Common myeloid progenitor, CD34-positive (primary cell): Measurements from ENCODE around the gene CYP2J2. TPM values are rescaled to one million over a fixed set of nuclear protein-coding genes. Genes with fewer than 3 reads are reported as not detected.
A peak's percentile ranks its signal among the peaks of the same experiment; 100 is the strongest.
"Not testable (repeated sequence)": the region's sequence is repeated elsewhere in the genome, so short reads cannot be mapped to it uniquely, and the experiment has no call there.

ENCODE experiments used
- CTCF ChIA-PET: fragments of 350-600 bp; sonication (Branson Sonifier 250); formaldehyde crosslinking; loops from one replicate; lab custom pipeline; 2021; ENCODE audit warnings: antibody characterized with exemption; lab: Charles Lee
- POLR2A ChIA-PET: fragments of 350-600 bp; sonication (Branson Sonifier 250); formaldehyde crosslinking; loops from one replicate; lab custom pipeline; 2021; ENCODE audit warnings: antibody characterized with exemption; lab: Charles Lee
- DNase-seq, 3 donors: peaks; one replicate each; pipeline versions ENCODE4 v3.0.0 to v3.0.0-alpha.2; 2013
- H3K27ac ChIP-seq, 2 experiments: 1 replicate in 1 of 2; 2 replicates in 1 of 2; pipeline ENCODE4 v1.7.0; 2013; ENCODE audit warnings: inconsistent platforms in 2 of 2, low read length in 2 of 2, mild to moderate bottlenecking in 2 of 2, low read depth in 1 of 2, moderate library complexity in 1 of 2; ENCODE audit not compliant: severe bottlenecking in 2 of 2, insufficient read depth in 1 of 2, poor library complexity in 1 of 2
- H3K27me3 ChIP-seq, 5 experiments: replicated peaks in 2 of 5; 1 replicate in 3 of 5; 2 replicates in 2 of 5; pipeline versions ENCODE4 v1.6.1 to v1.7.0; 2013; ENCODE audit warnings: low read length in 4 of 5, mild to moderate bottlenecking in 2 of 5, moderate library complexity in 2 of 5, inconsistent platforms in 1 of 5; ENCODE audit not compliant: insufficient read depth in 5 of 5, control insufficient read depth in 4 of 5
- H3K36me3 ChIP-seq, 4 experiments: 1 replicate in 2 of 4; 2 replicates in 2 of 4; pipeline versions ENCODE4 v1.6.1 to v1.7.0; 2013; ENCODE audit warnings: low read length in 3 of 4, control low read depth in 1 of 4, mild to moderate bottlenecking in 1 of 4; ENCODE audit not compliant: control insufficient read depth in 4 of 4, insufficient read depth in 4 of 4
- H3K4me1 ChIP-seq, 4 experiments: 1 replicate in 3 of 4; 2 replicates in 1 of 4; pipeline versions ENCODE4 v1.6.1 to v1.7.1; 2013; ENCODE audit warnings: low read length in 3 of 4, mild to moderate bottlenecking in 3 of 4, control low read depth in 1 of 4, inconsistent platforms in 1 of 4, moderate library complexity in 1 of 4; ENCODE audit not compliant: control insufficient read depth in 4 of 4, insufficient read depth in 4 of 4; ENCODE audit errors: control extremely low read depth in 1 of 4
- H3K4me3 ChIP-seq, 7 experiments: 1 replicate in 4 of 7; 2 replicates in 3 of 7; pipeline versions ENCODE4 v1.5.1 to v1.7.0; 2013; ENCODE audit warnings: mild to moderate bottlenecking in 7 of 7, low read length in 6 of 7, moderate library complexity in 6 of 7, inconsistent platforms in 2 of 7, low read depth in 2 of 7, control low read depth in 1 of 7; ENCODE audit not compliant: insufficient read depth in 4 of 7, control insufficient read depth in 1 of 7; ENCODE audit errors: extremely low read depth in 1 of 7
- H3K9me3 ChIP-seq, 5 experiments: 1 replicate in 4 of 5; 2 replicates in 1 of 5; pipeline versions ENCODE4 v1.6.1 to v1.7.1; 2013; ENCODE audit warnings: low read length in 4 of 5, mild to moderate bottlenecking in 2 of 5, inconsistent platforms in 1 of 5, low read depth in 1 of 5, moderate library complexity in 1 of 5; ENCODE audit not compliant: control insufficient read depth in 4 of 5, insufficient read depth in 2 of 5; ENCODE audit errors: control extremely low read depth in 1 of 5
- WGBS: methylation state at CpG from one replicate; pipeline ENCODE4 v1.1.5; 2013; ENCODE audit not compliant: insufficient coverage; 5-methylcytosine and 5-hydroxymethylcytosine counted together
- polyA plus RNA-seq: library from polyadenylated mRNA; unstranded; fragments of 120-200 nt; gene quantifications from one replicate; pipeline ENCODE4 v1.2.1, GENCODE V29; 2013

The CYP2J2 gene, protein sequence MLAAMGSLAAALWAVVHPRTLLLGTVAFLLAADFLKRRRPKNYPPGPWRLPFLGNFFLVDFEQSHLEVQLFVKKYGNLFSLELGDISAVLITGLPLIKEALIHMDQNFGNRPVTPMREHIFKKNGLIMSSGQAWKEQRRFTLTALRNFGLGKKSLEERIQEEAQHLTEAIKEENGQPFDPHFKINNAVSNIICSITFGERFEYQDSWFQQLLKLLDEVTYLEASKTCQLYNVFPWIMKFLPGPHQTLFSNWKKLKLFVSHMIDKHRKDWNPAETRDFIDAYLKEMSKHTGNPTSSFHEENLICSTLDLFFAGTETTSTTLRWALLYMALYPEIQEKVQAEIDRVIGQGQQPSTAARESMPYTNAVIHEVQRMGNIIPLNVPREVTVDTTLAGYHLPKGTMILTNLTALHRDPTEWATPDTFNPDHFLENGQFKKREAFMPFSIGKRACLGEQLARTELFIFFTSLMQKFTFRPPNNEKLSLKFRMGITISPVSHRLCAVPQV
- polyA plus RNA-seq: 1.6 TPM

DNA sequence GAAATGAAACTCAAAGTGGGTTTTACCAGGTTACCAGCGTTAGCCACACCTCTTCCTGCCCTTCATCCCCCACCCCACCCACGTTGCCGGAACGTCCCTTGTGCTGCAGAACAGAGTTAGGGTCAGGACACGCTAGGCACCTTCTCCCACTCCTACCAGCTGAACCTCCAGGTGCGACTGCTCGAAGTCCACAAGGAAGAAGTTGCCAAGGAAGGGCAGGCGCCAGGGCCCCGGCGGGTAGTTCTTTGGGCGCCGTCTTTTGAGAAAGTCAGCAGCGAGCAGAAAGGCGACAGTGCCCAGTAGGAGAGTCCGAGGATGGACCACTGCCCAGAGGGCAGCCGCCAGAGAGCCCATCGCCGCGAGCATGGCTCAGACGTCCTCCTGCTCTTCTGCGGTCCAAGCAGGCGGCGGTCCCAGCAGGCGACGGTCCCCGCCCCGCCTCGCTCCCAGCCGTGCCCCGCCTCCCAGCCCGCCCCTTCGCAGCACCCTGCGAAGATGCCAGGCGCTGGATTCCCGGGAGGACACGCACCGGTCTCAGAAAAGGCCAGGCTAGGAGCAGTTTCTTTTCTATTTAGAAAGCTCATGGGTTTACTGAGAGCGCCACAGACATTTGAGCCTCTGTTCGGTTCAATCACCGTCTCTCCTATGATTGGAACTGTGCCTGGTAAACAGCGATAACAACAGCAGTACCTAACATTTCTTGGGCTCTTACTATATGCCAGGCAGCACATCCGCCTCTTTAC lies at the start of gene CYP2J2:
TSS of gene CYP2J2 (minus strand) at position 393 of the 743 bp plus-strand sequence. CDS start at position 366, 27 bp downstream.
- Histone ChIP-seq H3K9me3 (peaks cover 0 to 29% (median 4%) of the 10 kb centered on the region in 5 experiments), H3K4me1 (peaks cover 3 to 9% (median 6%) of the 10 kb centered on the region in 4 experiments), H3K36me3 (no peaks in the 10 kb centered on the region), H3K27me3 (peaks cover 0 to 5% (median 3%) of the 10 kb centered on the region in 5 experiments), H3K27ac (no peak within 1 kb of the TSS), H3K4me3 (peak within 1 kb of the TSS; percentile 28 to 84 (median 74))
- DNase-seq: peak; percentile 17 to 53 (median 29)
- ChIA-PET CTCF (interaction anchor here (1.3 kb wide), 1 partner anchor 24 kb away, joined by 4 read pairs; no protein-coding TSS in a partner anchor), POLR2A (interaction anchor here (0.6 kb wide), 1 partner anchor 1208 kb away, joined by 3 read pairs; no protein-coding TSS in a partner anchor)
- 0% methylated on average over 37 of the region's 42 CpGs for WGBS

DNA sequence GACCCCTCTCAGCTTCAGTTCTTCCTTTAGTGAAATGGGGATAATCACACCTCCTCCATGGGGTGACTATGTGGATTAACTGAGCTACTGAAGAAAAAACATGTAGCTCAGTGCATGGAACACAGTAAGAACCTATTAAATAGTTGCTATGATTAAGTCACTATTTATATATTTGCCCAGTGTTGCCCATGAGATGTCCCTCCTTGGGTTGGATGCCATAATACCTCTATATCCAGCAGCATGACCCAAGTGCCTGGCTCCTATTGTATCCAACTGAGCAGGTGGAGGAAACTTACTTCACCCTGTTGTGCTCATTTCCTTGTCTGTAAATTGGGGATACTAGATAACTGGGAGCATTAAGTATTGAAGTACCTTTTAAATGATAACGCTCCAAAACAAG lies 47.1 kb upstream of the CYP2J2 start:
- WGBS: no CpG with 5 or more reads among the region's 1 CpG
- Histone ChIP-seq H3K9me3 (no peaks in the 10 kb centered on the region), H3K4me1 (peaks cover 0 to 10% (median 4%) of the 10 kb centered on the region in 4 experiments), H3K4me3 (no peak overlapping the region), H3K27me3 (peaks cover 0 to 4% (median 0%) of the 10 kb centered on the region in 5 experiments), H3K36me3 (no peaks in the 10 kb centered on the region), H3K27ac (no peak overlapping the region)
- POLR2A ChIA-PET: interaction anchor here (0.6 kb wide), 1 partner anchor 54 kb away, joined by 3 read pairs; no protein-coding TSS in a partner anchor
- CTCF ChIA-PET: interaction anchor here (1.4 to 3.1 kb wide), 2 partner anchors 8 to 10 kb away, joined by 4 to 20 read pairs; no protein-coding TSS in a partner anchor
- no peak for DNase-seq

DNA sequence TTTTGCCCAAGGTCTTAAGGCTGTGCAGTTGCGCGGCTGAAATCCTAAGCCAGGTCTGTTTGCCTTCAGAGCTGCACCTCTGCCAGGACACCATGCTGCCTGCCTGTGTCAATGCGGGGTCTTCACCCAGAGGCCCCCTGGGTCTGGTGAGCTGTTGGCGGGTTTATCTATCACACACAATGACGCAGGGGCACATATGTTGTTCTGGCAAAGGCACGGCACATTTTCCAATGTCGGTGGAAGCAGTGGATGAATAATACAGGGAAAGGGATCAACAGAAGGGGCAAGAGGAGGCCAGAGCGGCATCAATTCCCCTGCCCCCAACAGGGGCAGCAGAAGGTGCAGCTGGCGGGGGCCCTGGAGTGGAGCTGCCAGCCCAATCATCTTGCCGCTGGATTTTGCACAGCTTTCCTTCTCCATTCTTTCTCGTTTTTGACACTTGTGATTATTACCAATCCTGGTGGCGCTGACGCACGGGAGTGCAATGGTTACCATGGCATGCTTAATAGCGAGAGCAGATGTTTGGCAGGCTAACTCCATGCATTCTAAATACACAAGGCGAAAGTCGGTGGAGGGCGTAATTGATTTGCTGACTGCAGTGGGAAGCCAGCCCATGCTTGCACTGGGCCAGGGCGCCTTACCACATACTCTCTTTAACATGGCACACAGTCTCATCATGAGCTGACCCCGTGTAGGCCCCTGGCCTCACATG lies 45.8 kb upstream of the CYP2J2 start:
- POLR2A ChIA-PET: interaction anchor here (0.6 kb wide), 1 partner anchor 10 kb away, joined by 3 read pairs; no protein-coding TSS in a partner anchor

DNA sequence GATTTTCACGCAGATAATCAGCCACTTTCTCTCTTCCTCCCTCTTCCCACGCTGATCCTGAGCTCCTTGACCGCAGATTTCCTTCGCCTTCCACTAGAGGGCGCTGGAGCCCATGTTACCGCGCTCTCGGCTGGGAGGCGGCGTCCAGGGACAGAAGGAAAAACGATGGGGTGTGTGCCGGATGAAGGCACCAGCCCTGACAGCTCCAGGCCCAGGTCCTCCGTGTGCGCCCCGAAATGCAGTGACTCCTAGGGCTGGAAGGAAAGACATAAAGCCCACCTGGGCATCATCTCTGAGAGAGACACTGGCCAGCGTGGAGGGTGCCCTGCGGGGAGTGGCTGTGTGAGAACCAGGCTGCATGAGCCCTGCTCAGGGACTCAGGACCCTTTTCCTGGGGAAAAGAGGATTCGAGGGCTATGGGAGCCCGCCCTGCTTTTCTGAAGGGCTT lies 44.9 kb upstream of the CYP2J2 start:
- 13% methylated on average over 12 of the region's 19 CpGs for WGBS
- DNase-seq: peak; percentile 39 to 51 (median 48)
- Histone ChIP-seq H3K27ac (no peak overlapping the region), H3K36me3 (no peaks in the 10 kb centered on the region), H3K4me1 (peaks cover 0 to 11% (median 5%) of the 10 kb centered on the region in 4 experiments), H3K27me3 (peaks cover 0 to 2% (median 0%) of the 10 kb centered on the region in 5 experiments), H3K4me3 (peak overlapping the region in 2 of 7 experiments; percentile 14 to 66), H3K9me3 (no peaks in the 10 kb centered on the region)
- POLR2A ChIA-PET: interaction anchor here (0.6 kb wide), 1 partner anchor 11 kb away, joined by 3 read pairs; no protein-coding TSS in a partner anchor
- CTCF ChIA-PET: interaction anchor here (0.8 to 3.1 kb wide), 11 partner anchors 9 to 1881 kb away, joined by 3 to 20 read pairs (median 4); no protein-coding TSS in a partner anchor

More for the DNA sequence above, 45.8 kb upstream of the CYP2J2 start:
- H3K9me3 ChIP-seq: no peaks in the 10 kb centered on the region
- DNase-seq: no peak
- peaks cover 0 to 4% (median 0%) of the 10 kb centered on the region in 5 experiments for H3K27me3 ChIP-seq
- WGBS: 97% methylated on average over 20 of the region's 20 CpGs
- H3K4me3 ChIP-seq: no peak overlapping the region
- H3K36me3 ChIP-seq: no peaks in the 10 kb centered on the region
- H3K27ac ChIP-seq: no peak overlapping the region
- peaks cover 0 to 12% (median 5%) of the 10 kb centered on the region in 4 experiments for H3K4me1 ChIP-seq
- CTCF ChIA-PET: interaction anchor here (0.9 to 3.1 kb wide), 6 partner anchors 8 to 1880 kb away, joined by 3 to 20 read pairs (median 4); no protein-coding TSS in a partner anchor

DNA sequence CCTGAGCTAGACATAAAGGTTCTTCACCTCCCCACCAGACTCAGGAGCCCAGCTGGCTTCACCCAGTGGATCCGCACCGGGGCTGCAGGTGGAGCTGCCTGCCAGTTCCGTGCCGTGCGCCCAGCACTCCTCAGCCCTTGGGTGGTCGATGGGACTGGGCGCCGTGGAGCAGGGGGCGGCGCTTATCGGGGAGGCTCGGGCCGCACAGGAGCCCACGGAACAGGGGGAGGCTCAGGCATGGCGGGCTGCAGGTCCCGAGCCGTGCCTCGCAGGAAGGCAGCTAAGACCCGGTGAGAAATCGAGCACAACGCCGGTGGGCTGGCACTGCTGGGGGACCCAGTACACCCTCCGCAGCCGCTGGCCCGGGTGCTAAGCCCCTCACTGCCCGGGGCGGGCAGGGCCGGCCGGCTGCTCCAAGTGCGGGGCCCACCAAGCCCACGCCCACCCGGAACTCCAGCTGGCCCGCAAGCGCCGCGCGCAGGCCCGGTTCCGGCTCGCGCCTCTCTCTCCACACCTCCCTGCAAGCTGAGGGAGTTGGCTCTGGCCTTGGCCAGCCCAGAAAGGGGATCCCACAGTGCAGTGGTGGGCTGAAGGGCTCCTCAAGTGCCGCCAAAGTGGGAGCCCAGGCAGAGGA lies 43.1 kb upstream of the CYP2J2 start:
- H3K36me3 ChIP-seq, H3K27me3 ChIP-seq, POLR2A ChIA-PET, H3K27ac ChIP-seq, H3K4me3 ChIP-seq, DNase-seq, H3K9me3 ChIP-seq: not testable (repeated sequence)
- H3K4me1 ChIP-seq: peaks cover 0 to 11% (median 5%) of the 10 kb centered on the region in 4 experiments
- CTCF ChIA-PET: interaction anchor here (1.0 kb wide), 1 partner anchor 28 kb away, joined by 4 read pairs; no protein-coding TSS in a partner anchor
- WGBS: 98% methylated on average over 29 of the region's 42 CpGs

DNA sequence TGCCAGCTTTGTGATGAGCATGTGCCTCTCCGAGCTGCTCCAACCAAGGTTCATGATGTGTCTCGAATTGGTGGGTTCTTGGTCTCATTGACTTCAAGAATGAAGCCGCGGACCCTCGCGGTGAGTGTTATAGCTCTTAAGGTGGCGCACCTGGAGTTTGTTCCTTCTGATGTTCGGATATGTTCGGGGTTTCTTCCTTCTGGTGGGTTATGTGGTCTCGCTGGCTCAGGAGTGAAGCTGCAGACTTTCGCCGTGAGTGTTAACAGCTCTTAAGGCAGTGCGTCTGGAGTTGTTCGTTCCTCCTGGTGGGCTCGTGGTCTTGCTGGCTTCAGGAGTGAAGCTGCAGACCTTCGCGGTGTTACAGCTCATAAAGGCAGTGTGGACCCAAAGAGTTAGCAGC lies 42.2 kb upstream of the CYP2J2 start:
- H3K27me3 ChIP-seq, POLR2A ChIA-PET, H3K9me3 ChIP-seq, H3K27ac ChIP-seq, H3K36me3 ChIP-seq, DNase-seq, H3K4me3 ChIP-seq: not testable (repeated sequence)
- 91% methylated on average over 15 of the region's 17 CpGs for WGBS
- H3K4me1 ChIP-seq: peaks cover 0 to 11% (median 5%) of the 10 kb centered on the region in 4 experiments
- CTCF ChIA-PET: interaction anchor here (1.0 kb wide), 1 partner anchor 27 kb away, joined by 4 read pairs; no protein-coding TSS in a partner anchor
